Measurements from ENCODE around the gene APBA2.

APBA2 gene

DNA sequence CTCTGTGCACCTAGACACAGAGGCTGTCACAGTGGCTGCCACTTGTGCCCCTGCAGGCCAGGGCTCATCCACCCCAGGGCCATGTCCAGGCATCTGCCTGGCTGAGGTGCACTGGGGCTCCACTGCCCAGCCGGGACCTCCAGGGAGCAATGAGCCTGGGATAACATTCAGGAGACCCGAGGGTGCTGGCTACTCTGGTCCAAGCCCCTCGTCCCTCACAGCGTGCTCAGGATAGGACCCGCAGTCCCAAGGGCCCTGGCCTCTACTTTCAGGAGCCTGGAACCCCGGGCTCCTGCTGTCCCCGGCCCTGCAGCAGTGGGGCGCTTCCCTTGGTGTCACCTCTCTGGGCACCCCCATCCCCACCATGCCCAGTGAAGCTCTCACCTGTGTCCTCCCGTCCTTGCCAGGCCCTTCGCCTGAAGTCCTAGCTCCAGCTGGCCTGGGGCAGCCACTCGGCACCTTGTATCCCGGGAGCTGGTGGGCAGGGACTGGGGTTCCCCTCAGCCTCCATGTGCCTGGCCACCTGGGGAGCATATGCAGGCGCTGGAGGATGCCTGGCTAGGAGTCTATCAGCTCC is 226.0 kb downstream of the APBA2 start:
- no peak for DNase-seq

DNA sequence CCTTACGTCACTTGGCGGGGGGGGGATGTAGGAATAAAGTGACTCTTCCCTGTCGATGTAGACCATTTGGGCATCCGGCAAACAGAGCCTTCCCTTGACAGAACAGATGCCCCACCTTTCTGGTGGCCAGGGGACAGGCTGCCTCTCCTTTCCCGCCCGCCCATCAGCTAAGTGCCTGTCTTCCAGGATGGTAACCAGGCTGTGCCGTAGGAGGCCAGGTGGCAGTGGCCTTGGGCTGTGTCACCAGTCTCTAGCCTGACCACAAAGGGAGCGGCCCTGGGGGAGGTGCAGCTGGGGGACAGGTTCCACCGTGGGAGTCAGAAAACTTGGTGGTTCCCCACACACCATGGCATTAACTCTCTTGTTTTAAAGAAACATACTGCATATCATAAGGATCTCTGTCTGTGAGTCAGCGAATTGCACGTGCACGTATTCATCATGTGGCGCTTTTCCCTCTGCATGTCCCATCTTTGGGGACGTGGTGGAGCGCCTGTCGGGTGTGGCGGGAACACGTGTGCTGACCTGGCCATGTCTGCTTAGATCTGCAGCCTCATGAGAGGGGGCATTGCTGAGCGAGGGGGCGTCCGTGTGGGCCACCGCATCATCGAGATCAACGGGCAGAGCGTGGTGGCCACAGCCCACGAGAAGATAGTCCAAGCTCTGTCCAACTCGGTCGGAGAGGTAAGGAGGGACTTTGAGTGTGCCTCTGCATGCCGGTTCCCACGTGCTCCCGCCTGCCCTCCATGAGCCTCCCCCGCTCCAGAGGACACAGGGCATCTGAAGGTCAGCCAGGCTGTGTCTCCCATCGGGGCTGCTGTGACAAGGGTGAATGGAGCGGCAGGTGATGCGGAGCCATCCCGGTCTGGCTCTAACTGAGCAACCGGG is 227.8 kb downstream of the APBA2 start:
- DNase-seq = no peak

DNA sequence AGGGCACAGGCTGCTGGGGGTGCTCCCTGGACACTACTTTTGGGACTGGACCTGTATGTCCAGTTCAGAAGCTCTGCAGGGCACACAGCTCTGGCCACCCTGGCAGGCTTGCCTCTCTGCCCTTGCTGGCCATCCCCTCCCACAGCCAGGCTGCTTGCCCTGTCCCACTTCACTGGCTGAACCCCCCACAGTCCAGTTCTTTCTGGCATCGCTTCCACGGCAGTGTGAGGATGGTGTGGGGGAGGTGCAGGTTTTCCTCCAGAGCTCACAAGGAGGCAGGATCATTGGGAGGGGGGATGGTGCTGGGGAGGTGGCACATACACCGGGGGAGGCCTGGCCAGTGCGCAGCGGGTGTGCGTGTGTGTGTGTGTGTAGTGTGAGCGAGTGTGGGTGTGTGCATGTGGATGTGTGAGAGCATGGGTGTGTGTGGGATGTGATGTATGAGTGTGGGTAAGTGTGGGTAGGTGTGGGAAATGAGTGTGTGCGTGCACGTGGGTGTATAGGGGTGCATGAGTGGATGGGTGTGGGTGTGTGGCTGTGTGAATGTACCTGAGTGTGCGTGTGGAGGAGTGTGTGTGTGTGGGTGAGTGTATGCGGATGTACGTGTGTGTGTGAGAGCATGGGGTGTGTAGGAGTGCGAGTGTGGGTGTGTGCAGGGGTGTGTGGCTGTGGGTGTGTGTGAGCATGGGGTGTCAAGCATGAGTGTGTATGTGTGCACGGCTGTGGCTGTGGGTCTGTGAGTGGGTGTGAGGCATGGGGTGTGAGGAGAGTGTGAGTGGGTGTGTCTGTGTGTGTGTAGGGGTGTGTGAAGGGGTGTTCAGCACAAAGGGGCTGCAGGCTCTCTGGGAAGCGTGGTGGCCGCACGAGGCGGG is 228.7 kb downstream of the APBA2 start:
- DNase-seq = no peak

DNA sequence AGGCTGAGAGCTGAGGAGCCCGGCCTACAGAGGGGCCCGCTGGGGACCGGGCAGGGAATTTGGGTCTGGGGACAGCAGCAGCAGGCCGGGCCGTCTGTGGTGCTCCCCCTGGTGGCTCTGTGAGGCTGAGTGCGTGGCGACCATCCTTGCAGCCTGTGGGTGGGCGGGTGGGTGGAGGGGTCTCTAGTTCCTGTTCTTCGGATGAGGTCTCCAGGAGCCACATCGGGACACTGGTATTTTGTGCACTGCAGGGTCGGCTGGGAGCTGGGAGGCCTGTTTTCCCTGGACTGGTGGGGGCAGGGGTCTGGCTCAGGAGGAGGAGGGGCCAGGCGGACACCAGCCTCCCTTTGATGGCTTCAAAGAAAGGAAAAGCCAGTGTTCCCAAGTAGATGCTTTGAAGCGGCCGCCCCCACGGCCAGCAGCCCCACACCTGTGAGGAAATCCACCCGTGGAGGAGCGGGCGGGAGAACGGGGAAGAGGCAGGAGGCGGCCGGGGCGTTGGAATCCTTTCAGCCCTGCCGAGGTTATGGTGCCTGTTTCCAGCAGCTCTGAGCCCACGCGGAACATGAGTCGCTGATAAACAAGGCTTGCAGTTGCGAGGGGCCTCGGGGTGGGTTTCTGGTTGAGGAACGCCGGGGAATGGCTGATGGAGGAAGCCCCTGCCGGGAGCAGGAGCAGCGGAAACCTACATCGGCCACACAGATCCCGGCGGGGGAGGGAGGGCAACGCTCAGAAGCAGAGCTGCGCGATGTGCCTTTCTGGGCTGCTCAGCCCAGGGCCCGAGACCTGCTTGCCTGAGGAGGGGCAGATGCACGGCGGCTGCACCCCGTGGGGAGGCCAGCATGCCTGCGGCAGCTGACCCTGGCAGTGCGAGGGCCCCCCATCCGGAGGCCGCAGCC is 229.6 kb downstream of the APBA2 start:
- peak; percentile 52 for DNase-seq

DNA sequence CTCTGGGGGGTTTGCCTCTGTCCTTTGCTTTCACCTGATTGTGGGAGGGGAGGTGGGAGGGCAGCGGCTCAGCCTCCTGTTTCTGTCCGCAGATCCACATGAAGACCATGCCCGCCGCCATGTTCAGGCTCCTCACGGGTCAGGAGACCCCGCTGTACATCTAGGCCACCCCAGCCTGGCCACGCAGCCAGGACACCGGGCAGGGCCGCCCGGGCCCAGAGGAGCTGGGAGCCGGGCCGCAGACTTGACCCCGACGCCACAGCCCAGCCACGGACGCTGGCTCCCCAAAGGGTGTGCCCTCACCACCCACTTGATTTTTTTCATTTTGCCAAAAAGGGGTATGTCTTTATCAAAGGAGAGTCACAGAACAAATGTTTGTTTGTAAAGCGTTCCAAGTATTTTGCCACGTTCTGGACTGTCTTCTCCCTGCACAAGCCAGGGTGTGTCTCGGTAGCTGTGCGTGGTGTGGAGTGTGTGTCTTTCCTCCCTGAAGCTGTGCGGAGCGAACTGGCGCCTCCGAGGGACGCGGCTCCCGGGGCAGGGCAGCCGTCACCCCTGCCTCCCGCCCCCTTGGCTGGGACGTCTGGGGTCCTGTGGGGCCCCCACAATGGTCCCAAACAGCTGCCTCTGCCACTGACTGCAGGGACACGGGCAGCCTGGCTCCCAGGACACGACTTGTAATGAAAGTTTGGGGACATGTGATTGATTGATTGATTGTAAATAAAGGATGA is 231.4 kb downstream of the APBA2 start:
- no peak for DNase-seq

DNA sequence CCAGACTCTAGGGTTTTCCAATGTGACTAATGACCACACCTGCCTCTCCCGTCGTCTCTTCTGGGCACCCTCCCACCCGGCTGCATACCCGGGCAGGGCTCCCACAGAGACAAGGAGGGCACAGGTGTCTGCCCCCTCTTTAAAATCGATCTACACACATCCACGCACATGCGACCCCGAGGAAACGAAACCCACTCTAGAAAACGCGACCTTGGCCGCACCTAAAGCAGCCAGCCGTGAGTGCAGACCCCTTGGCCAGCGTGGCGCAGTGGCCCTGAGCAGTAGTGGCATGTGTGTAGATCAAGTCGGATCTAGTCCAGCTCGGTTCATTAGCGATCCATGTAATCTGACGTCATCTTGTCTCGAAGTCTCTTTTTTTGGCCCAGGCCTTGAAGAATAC is 232.0 kb downstream of the APBA2 start:
- no peak for DNase-seq

DNA sequence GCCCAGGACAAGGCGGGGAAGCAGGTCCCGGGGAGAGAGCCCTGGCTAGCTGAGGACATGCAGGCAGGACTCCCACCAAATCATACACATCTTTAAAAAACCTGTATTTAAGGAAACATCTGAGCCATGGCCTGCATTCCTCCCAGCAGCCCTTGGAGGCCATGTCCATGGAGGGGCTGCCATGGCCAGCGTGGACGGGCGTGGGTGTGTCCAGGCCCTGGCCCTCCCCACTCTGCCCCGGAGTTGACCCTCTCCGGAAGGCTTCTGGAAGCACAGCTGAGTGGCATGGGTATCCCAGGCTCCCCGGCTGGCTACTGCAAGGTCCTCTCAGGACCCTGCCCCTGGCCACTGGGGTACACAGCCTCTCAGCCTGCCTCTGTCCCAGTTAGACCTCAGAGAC is 234.1 kb downstream of the APBA2 start:
- DNase-seq = no peak

DNA sequence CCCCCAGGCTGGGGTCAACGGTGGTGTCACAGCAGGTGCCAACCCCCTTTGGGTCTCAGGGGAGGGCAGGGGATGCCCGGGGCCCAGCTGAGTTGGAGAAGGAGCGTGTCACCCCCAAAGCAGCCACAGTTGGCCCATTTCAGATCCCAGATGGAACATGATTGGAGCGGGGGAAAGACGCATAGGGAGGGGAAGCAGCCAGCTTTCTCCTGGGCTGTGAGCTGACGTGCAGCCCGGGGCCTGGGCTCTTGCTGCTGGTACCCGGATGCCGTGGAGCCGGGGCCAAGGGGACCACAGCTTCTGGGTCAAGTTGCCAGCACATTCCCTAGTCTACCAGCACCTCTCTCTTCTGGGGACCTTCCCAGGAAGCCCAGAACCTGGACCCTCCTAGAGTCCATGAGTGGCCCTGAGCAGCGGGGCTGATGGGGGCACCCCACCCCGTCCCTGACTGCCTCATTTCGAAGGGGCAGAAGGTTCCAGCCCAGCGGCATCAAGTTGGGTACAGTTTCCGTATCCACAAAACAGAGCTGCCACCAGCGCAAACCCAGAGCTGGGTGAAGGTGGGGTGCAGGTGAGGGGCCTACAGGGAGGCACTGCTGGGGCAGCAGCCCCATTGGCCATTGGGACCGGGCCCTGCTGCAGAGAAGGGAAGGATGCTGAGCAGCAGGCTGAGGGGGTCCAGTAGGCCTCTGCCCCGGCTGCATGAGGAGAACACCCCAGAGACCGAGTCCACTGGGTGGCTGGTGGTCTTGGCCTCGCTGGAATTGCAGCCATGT is 235.0 kb downstream of the APBA2 start:
- DNase-seq = no peak

DNA sequence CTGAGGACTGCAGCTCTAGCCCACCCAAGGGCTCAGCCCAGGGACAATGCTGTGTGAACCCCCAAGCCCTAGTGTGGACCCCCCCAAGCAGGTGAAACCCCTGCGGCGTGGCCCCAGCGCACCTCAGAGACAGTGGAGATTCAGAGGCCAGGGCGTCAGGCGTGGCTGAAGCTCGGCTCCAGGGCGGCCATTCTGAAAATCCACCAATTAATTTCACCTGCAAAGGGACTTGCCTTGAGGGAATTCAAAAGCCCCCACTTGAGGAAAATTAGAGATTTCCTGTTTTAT is 235.5 kb downstream of the APBA2 start:
- DNase-seq = no peak

DNA sequence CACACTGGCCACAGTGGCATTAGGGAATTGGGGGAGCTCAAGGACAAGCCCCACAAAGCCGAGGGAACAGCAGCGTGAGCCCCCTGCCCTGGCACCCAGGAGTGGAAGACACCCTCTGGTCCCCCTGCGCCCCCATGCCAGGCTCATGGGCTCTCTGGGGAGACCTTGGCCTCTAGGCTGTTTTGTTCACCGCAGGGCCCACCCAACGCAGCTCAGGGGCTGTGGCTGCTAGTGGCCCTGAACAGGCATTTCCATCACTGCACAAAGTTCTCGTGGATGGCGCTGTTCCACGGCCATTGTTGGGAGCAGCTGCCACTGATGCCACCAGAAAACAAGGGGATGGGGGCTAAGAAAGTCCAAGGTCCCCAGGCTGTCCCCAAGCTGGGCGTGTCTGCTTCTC is 236.1 kb downstream of the APBA2 start:
- no peak for DNase-seq

DNA sequence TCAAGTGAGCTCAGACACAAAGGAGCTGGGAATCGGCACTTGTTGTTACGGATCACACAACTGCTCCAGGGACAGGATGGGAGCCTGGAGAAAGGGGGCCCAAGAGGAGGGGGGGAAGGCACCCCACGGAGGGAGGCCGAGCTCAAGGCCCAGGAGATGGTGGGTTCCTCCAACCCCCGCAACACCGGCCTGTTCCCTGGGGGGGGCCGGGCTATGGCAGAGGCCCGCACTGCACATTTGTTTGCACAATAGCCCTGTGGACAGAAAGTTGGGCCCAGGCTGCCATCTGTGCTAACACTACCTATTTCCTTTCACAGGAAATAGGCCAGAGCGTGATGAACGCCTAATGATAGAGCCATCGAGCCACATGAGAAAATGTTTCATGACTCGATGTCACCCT is 236.7 kb downstream of the APBA2 start:
- no peak for DNase-seq

DNA sequence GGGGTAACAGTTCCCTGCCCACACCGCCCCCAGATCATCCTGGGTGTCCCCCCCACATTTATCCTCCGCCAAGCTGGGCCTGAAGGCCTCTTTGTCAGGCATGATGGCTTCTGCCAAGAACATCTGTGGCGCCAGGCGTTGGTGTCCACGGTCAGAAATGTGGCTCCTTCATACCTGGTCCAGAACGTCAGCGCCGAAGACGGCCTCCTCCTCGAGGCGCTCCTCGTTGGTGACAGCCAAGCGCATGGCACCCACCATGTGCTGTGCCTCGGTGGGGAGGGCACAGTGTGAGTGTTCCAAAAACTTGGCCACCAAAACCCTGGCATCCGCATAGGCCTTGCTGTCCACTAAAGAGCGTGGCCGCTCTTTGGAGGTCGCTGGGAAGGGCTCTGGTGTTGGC is 237.4 kb downstream of the APBA2 start:
- no peak for DNase-seq

DNA sequence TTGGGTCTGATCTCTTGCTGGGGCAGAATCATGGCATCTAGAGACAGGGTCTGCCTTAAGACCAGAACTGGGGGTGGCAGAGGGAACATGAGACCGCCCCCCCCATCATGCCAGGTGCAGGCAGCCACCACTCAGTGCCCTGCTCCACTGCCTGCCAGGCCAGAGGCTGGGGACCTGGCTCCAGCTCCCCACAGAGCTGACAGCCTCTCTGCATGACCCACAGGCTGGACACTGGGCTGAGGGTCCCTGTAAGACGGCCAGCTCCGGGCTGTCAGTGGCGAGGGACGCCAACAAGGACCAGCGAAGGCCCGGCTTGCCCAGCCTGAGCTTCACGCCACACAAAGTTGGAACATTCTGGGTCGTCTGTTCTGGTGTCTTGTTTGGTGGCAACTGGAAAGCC is 238.2 kb downstream of the APBA2 start:
- DNase-seq = no peak

DNA sequence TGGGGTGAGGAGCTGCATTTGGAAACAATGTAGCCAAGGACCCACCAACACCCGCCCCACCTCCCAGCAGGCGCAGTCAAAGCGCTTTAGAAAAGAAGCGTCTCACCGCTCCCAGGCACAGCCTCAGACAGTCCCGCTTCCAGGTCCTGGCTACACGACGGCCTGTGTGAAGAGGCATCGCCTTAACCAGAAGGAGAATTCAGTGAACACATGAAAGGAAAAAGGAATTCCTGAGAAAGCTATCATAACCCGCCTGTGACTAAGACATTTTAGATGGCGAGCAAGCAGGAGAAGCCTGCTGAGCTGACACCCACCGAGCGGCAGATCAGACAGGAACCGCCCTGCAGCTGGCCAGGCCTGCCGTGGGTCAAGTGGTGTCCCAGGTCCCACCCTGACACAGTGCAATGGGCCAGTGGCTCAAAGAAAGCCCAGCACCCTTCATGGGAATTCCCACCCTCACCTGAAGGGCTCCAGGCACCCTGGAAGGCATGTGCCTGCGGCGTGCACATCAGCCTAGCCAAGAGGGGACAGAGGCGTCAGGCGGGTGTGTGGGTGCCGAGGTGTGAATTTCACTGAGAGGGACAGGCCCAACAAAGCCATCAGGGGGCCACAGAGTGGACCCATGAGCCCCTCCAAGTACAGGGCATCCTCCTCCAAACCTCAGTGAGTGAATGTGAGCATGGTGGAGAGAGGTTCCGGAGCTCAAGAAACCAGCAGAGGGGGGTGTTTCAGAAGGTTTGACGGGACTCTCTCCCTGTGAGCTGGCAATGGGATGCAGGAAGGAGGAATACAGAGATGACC is 239.0 kb downstream of the APBA2 start:
- no peak for DNase-seq

DNA sequence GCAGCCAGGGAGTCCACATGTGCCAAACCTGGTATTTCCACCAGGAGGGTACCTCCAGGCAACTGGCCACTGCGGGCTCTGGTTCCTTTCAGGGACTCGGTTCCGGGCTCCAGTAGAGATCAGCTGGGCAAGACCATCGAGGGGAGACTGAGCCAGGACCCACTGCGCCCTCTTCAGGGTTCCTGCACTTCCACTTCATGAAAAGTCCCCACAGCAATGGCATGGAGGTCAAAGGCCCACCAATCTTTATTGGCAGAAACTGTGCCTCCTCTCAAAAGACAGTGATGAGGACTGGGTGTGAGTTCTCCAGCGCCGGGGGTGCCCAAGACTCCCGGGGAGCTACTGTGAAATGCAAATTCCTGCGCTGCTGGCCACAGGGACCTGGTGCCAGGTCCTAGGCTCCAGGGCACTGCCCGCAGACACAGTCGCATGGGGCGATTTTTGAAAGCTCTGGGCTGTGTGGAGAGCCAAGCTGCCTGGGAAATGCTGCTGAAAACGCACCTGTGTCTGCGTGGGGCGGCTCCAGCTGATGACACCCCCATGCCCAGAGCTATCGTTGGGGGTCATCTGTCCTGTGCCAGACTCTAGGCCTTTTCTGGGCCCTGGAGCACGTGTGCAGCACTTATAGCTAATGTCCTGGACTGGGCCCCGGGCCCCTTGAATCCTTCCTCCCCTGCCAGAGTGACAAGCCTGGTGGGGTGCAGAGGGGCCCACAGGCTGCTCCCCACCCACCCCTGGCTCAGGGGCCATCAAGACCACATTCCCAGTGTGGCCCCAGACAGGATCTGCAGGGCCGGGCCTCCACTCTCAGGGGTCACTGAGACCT is 239.8 kb downstream of the APBA2 start:
- no peak for DNase-seq

DNA sequence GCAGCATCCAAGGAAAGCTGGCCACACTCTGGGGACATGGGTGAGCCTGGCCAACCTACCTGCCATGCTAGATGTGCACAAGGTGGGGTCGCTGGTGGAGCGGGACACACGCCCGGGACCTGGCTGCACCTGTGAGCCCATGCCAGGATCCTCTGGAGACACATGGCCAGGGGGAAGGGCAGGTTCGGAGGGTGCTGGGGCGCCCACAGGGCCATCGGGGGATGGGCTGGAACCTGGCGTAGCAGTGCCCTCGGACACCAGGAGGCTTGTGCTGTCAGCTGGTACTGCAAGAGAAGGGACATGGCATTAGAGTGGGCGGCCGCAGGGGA is 240.4 kb downstream of the APBA2 start:
- no peak for DNase-seq

DNA sequence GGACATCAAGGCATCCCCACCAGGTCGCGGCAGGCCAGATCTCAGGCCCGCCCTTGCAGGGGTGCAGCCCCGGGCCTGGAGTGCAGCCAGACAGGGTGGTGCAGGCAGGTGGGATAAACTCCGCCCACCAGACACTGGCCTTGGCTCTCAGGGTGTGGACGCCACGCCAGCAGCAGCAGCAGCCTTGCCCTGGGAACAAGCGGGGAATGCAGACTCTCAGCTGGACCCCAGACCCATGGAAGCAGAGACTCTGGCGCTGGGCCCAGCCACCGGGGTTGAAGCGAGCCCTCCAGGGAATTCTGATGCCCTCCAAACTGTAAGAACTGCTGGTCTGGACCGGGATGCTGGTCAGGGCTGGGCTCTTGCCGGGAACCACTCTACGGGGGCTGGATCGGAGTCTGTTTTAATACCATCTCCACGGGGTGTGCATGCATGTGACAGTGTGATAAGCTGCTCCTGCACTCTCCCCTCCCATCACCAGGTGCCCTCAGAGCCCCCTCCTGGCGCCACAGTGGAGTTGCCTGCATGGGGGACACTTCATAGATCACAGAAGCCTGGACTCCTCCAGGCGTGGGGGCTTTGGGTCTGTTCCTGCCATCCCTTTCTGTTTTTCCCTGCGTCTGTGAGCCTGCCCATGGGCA is 241.2 kb downstream of the APBA2 start:
- peak in 1 of 2 experiments; percentile 15 for DNase-seq

DNA sequence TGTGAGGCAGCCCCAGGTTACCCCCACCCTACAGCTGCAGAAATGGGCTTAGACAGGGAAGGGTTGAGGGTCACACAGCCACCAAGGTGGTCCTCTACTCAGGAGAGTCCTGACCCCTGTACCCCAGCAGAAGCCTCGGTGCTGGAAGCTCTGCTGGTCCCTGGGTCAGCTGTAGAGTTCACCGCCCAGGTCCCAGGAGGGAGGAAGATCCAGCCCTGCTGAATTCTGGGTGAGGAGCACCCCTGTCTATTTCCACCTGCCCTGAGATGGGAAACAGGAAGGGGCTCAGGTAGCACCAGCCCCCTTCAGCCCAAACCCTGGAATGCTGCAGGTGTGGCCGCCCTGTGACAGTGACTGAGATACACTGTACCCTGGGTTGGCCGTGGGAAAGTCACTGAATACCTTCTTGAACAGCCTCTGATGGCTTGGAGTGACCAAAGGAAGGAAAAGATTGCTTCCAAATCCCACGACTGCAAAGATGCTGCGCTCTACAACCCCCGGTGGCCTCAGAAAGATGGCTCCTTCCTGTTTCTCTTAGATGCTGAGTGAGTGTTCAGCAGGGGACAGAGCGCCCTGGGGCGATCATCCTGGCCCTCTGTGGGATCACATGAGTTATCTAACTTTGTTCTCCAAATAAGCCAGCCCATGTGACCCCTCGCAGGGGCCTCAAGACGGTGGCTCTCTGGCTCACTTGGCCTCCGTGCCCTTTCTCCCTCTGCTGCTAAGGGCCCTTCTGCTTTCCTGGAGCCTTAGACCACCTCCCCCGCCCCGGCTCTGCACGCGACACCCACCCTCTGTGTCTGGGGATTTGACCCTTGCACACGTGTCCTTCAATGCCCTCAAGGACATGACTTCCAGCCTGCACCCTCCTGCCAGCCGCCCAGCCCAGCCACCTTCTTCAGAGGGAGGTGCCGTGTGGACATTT is 242.0 kb downstream of the APBA2 start:
- no peak for DNase-seq

All from Kasumi-1 (cell line).